Kidney capillary endothelial cell (primary cell): ENCODE data around the gene PTPN6.
"Not testable (repeated sequence)": the region's sequence is repeated elsewhere in the genome, so short reads cannot be mapped to it uniquely, and the experiment has no call there.

ENCODE experiments used
- DNase-seq: peaks from one replicate; pipeline ENCODE4 v3.0.0-alpha.2; 2018; ENCODE audit warnings: low spot score

Gene PTPN6

DNA sequence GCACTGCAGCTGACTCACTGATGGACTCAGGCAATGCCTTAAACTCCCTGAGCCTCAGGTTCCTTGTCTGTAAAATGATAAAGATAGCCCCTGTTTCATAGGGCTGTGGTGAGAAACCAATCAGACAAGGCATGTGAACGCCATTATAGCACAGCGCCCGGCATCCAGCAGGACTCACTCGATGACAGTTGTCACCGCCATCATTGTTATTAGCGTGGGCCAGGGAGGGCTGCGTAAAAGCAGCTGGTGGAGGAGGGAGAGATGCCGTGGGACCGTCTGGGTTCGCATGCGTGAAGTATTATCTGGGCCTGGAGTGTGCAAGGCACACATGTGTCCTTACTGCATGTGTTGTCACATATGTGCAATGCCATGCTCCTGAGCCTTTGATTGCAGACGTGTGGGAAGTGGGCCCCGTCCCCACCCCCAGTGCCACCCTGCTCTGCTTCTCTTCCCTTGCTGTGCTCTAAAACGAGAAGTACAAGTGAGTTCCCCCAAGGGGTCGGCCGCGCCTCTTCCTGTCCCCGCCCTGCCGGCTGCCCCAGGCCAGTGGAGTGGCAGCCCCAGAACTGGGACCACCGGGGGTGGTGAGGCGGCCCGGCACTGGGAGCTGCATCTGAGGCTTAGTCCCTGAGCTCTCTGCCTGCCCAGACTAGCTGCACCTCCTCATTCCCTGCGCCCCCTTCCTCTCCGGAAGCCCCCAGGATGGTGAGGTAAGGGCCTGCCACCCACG, at the start of gene PTPN6:
Gene PTPN6, plus strand, starts transcription at position 546 of the 730 bp plus-strand sequence. Its CDS starts 157 bp downstream, at position 703.
- DNase-seq = no peak

DNA sequence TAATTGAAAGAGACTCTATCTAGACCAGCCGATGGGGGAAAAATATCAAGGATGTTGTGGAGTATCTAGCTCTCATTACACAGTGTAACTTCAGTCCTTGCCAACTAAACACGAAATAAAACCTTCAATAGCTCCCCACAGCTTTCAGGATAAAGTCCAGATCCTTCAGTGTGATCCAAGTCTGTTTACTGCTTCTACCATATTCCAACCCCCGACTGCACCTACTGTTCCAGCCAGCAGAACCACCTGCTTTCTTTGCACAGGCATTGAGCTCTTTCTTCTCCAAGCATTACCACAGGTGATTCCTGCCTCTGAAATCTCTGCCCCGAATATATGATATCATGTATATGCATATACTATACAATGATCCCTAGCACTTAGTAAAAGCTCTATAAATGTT, 48.7 kb upstream of the PTPN6 start:
- DNase-seq = no peak

DNA sequence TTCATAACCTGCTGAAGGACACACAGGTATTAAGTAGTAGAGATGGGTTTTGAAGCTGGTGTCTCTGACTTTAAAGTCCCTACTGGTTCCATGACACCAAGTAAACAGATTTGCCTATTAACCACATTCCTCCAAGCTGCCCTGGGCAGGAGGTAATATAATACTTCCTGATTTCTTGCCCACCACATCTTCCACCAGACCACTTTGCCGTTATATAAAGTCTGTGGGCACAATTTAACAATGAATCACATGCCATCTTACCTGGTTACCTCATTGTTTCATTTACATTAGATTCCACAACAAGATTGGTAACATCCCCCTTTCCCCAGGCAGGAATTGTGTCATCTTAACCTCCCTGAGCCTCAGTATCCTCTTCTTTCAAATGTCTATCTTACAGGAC, 47.4 kb upstream of the PTPN6 start:
- no peak for DNase-seq

DNA sequence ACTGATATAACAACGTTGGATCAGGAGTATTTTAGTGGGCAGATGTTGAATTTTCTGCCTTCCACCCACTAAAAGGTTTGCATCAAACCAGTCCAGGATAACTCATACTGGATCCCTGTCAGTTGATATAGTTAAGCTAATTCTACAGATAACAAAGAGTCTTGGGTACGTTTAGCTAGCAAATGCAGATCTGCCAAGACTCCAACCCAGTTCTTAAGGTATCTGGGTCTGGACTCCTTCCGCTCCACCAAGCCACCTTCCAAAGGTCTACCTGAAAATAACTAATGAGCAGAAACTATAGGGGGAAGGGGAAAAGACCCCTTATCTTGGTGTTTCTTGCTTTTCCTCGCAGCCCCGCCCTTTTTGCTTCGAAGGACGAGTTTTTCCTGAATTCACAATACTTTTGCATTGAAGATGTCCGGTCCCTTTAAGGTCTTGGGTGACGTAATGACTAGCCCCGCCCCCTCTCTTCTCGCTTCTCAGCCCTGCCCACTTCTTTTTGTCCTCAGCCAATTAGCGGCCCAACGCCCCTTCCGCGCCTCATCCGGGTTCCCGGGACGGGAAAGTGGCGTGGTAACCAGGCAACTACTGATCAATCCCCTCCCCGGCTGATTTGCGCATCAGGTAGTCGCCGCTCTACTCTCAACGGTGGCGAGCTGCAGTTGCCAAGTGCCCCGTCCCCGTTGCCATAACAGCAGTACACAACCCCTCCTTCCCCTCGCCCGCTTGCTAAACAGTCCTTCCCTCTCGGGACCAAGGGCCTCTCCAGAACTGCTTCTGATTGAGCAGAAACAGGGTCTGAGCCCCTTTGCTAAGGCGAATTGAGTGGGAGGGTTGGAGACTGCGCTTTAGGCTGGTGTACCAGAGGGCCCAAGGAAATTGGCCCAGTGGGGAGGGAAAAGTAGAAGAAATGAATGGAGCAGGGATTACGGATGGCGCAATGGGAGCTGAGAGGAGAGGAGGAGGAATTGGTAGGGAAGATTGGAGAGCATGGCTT, 46.6 kb upstream of the PTPN6 start, which contains the start of gene LRRC23:
Gene LRRC23, plus strand, starts transcription at position 543 of the 997 bp plus-strand sequence. CDS start 812 bp downstream, outside the sequence.
- DNase-seq = peak; percentile 92

DNA sequence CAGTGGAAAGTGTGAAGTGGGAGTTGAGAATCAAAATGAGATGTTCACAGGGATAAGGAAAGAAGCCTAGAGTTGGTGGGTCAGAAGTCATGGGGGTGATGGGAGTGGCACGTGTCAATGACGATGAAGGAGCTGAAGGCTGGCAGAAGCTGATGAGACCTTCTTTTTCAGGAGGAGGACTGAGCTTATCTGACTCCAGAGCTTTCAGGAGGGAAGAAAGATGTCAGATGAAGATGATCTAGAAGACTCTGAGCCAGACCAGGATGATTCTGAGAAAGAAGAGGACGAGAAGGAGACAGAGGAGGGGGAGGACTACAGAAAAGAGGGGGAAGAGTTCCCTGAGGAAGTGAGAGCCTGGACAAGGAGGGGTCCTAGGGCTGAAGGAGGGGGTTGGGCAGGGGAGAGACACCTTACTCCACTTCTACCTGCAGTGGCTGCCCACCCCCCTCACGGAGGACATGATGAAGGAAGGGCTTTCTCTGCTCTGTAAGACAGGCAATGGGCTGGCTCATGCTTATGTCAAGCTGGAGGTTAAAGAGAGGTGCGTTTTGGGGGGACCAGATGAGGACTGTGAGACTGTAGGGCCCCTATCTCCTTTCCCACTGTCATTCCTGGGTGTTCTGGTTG, 45.6 kb upstream of the PTPN6 start:
- no peak for DNase-seq

DNA sequence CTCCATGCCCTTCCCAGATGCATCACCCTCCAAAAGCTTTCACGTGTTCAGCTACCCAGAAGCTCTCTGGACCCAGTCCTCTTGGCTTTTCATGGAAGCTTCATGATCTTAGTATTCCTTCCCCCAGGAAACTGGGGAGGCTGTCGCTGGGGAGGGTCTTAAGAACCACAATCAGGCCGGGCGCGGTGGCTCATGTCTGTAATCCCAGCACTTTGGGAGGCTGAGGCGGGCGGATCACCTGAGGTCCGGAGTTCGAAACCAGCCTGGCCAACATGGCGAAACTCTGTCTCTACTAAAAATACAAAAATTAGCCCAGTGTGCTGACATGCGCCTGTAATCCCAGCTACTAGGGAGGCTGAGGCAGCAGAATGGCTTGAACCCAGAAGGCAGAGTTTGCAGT, 43.0 kb upstream of the PTPN6 start:
- DNase-seq = not testable (repeated sequence)

DNA sequence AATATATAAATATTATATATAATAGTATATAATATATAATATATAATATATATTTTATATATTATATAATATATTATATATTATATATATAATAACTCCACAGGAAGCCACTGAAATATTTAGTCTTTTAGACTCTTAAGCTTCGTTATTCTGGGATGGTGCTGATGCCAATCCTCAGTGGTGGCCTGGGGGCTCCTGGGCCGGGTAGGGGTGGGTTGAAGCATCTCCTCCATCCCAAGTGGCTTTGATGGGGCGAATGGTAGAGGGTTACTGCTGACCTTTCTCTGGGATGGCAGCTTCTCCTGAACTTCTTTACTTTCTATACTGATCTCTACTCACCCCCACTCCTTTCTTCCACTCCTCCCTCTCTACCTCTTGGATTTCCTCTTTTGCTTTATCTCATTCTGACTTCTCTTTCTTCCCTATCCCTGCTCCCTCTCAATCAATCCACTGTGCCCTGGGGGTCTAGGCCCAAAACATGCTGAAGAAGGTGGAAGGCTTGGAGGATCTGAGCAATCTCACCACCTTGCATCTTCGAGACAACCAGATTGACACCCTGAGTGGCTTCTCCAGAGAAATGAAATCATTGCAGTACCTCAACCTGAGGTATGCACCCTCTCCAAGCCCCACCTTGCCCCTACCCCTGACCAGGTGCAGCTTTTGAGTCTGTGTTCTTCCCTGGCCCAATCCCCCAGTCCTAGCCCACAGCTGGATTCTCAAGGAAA, 41.6 kb upstream of the PTPN6 start:
- DNase-seq = no peak

DNA sequence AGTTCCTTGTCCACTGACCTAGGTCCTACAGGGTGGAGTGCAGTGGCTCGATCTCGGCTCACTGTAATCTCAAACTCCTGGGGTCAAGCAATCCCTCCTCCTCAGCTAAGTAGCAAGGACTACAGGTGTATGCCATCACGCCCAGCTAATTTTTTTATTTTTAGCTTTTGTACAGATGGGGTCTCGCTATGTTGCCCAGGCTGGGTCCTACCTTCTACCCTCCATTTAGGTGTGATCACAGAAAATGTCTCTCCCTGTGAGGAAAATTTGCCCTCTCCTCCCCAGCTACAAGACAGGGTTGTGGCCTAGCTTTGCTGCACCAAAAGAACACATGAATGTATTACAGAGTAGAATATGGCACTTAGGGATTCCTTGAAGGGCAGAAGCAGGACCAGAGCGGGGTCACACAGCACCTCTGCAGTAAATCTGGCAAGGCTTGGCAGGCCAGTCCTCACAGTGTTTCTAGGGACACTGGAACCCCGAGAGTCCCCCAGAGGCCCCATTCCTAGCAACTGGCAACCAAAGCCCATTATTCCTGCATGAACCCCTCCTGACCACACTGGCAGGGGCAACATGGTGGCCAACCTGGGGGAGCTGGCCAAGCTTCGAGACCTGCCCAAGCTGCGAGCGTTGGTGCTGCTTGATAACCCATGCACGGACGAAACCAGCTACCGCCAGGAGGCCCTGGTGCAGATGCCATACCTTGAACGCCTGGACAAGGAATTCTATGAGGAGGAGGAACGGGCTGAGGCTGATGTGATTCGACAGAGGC, 38.8 kb upstream of the PTPN6 start:
- DNase-seq = no peak

DNA sequence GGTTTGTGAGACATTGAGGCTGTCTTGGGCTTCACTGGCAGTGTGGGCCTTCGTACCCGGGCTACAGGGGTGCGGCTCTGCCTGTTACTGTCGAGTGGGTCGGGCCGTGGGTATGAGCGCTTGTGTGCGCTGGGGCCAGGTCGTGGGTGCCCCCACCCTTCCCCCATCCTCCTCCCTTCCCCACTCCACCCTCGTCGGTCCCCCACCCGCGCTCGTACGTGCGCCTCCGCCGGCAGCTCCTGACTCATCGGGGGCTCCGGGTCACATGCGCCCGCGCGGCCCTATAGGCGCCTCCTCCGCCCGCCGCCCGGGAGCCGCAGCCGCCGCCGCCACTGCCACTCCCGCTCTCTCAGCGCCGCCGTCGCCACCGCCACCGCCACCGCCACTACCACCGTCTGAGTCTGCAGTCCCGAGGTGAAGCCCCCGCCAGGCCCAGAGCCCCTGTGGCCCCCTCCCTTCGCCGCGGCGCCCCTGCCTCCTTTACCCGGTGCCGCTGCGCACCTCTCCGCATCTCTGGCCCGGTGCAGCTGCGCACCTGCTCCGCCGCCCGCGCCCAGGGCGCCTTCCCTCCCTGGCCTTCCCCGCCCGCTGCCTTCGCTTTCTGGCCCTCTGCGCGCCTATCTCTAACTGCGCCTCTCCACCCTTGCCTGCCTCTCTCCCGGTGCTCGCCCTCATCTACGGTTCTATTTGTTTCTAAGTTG, 36.8 kb upstream of the PTPN6 start, which contains the start of gene ENO2:
Gene ENO2, plus strand, starts transcription at position 335 of the 701 bp plus-strand sequence. CDS start 1,253 bp downstream, outside the sequence.
- no peak for DNase-seq

DNA sequence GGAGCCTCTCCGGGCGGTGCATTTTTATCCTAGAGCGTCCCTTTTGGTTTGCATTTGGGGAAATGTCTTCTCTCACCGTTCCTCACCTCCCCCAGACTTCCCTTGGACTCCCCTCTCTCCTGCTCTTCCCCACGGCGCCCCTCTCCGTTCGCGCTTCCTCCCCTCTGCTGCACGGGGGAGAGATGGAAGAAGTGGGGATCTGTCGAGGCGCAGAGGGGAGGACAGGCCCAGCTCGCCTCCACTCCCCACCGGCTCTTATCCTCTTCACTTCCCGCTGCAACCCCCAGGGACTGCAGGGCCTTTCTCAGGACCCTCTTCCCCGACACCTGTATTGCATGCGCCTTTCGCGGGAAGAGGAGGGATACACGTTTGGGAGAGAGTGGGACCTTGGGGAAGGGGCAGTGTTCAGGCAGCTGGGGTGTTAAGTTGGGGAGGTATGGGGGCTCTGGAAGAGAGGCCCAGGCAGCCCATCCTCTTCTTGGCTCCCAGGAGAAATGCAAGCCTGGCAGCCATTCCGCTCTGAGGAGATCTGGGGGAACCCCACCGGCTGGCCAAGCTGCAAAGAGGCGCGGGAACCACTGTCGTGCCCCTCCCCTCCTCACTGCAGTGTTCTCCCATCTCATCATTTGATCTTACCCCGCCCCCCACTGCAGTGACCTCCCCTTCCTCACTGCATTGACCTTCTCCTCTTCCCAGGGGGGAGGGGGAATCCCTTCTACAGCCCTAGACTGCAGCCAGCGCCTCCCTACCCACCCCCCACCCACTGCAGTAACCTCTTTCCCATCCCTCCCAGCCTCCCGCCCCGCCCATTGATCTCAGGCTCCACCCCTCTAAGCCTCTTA, 36.0 kb upstream of the PTPN6 start:
- no peak for DNase-seq

DNA sequence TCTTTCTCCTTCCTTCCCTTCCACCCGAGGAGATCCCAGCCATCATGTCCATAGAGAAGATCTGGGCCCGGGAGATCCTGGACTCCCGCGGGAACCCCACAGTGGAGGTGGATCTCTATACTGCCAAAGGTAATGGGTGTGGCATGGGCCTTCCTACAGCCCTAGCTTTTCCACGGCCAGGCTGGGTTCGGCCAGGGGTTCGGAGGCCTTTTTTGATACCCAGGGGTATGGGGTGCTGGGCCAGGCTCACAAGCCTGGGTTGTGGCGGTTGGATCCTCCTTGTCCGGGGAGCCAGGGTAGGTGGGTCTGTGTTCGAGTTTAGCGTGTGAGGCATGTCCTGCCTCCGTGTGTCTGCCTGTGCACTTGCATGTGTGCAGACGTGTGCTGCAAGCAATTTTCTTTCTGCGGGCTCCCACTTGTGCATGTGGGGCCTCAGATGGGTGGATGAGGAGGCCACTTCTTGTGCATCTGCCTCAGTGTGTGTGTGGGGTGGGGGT, 35.3 kb upstream of the PTPN6 start:
- no peak for DNase-seq

DNA sequence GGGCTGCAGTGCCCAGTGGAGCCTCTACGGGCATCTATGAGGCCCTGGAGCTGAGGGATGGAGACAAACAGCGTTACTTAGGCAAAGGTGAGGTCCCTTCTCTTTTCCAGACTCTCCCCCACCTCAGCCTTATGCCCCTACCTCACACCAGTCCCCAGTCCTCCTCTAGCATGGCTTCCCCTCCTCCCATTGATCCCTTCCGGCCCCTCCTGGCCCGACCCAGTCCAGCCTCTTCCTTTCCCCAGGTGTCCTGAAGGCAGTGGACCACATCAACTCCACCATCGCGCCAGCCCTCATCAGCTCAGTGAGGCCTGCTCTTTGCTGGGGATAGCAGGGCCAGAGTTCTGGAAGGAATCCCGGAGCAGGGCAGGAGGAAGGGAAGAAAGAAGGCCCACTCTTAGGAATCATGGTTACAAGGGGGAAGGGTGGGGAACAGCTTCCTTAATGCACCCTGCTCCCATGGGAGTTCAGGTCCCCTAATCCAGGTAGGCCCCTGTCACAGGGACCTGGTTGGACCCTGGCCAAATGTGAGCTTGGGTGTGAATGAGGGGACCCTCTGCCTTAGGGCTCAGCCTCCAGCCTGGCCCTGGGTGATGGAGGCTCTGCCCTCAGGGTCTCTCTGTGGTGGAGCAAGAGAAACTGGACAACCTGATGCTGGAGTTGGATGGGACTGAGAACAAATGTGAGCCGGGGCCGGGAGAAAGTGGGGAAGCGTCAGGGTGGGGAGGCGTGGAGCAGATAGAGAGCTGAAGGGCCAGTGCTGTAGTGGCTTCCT, 34.5 kb upstream of the PTPN6 start:
- no peak for DNase-seq

DNA sequence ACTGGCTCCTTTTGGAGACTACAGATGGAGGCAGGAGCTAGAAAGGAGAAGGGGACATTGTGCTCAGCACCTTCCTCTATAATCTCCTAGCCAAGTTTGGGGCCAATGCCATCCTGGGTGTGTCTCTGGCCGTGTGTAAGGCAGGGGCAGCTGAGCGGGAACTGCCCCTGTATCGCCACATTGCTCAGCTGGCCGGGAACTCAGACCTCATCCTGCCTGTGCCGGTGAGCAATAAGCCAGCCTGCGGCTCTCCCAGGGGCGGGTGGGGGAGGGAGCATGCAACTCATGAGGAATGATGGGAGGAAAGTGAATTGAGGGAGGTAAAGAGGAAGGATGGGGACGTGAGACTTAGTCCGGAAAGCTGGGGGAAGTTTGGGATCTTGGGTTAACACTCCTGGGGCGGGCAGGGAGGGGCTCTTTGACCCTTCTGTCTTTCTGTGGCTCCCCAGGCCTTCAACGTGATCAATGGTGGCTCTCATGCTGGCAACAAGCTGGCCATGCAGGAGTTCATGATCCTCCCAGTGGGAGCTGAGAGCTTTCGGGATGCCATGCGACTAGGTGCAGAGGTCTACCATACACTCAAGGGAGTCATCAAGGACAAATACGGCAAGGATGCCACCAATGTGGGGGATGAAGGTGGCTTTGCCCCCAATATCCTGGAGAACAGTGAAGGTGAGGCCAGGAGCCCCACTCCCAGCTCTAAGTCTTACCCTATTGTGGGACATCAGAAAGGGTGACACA, 33.5 kb upstream of the PTPN6 start:
- no peak for DNase-seq

DNA sequence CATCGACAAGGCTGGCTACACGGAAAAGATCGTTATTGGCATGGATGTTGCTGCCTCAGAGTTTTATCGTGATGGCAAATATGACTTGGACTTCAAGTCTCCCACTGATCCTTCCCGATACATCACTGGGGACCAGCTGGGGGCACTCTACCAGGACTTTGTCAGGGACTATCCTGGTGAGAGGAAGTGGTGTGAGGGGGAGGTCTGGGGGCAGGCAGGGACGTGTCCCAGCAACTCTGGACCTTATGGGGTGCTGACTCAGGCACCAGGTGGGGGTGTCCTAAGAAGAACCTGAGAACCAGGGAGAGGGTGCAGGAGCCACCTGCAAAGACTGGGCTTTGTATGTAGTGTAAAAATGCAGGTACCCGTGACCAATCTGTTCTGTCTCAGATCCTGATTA, 31.6 kb upstream of the PTPN6 start:
- DNase-seq = no peak

DNA sequence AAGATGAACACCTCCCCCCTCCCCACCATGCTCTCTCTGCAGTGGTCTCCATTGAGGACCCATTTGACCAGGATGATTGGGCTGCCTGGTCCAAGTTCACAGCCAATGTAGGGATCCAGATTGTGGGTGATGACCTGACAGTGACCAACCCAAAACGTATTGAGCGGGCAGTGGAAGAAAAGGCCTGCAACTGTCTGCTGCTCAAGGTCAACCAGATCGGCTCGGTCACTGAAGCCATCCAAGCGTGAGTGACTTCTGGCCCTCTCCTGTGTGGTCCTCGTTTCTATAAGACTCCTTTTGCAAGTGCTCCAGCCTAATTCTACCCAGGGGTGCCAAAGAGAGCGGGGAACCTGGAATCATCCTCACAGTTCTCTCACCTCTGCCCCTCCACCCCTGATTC, 29.6 kb upstream of the PTPN6 start:
- DNase-seq = no peak

DNA sequence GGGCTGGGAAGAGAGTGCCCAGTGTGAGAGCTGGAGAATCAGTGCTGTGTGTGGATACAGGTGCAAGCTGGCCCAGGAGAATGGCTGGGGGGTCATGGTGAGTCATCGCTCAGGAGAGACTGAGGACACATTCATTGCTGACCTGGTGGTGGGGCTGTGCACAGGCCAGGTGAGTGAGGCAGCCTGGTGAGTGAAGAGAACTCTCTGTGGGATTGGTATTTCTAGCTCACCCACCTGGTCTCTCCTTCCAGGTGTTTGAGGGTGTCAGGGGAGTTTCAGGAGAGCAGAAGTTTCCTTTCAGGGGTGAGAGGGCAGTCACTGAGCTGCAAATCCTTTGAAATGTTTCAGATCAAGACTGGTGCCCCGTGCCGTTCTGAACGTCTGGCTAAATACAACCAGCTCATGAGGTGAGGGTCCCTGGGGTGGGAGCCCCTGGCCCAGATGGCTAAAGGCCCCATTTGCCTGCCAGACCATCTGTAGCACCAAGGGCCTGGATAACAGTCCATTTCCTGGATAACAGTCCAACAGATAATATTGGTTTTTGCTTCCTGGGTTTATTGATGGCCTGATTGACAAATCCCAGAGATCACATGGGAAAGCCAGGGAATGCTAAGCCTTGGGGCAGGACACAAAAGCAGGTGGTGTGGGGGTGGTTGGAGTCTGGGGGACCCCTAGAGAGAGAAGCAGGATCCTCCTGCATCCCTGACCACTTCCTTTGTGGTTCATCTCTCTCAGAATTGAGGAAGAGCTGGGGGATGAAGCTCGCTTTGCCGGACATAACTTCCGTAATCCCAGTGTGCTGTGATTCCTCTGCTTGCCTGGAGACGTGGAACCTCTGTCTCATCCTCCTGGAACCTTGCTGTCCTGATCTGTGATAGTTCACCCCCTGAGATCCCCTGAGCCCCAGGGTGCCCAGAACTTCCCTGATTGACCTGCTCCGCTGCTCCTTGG, 28.9 kb upstream of the PTPN6 start:
- DNase-seq = no peak
